Glomerular visceral epithelial cell (primary cell): ENCODE results near the gene HPCA.

Experiments
- DNase-seq: peaks from one replicate; pipeline ENCODE4 v3.0.0-alpha.2; 2016; ENCODE audit errors: extremely low spot score

Gene HPCA

DNA sequence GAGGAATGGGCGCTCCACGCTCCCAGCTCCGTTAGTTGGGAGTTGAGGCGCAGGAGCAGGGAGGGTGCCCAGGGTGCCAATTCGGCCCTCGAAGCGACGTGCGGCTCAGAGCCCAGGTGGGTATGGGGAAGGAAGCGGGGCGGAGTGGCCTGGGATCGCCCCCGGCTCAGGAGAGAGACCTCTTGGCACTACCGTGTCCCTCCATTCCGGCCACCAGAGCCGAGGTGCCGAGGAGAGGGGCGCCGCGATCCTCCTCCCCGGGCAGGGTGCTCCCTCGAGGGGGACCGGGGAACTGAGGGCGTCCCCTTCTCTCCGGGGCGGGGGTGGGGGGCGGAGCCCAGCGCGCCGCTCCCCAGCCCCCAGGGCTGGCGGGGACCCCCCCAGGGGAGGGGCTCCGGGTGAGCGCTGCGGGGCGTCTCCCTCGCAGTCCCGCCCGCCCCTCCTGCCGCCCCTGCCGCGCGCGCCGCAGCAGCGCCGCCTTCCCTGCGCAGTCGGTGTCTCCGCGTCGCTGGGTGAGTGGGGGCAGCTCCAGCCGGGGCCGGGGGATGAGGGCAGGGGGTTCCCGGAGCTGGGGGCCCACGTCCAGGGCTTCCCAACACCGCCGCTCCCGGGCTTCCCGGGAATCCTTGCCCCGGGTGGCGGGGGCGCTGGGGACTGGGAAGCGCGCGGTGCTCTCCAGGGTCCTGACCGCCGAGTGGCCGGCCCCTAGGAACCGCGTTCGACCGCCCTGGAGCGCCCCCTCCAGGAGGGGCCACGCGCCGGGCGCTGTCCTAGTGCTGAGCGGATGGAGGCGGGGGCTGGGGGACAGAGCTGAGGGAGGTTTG, at the start of gene HPCA:
TSS of gene HPCA (plus strand) at position 488 of the 824 bp plus-strand sequence. CDS start 2,408 bp downstream, outside the sequence.
- peak; percentile 65 for DNase-seq

DNA sequence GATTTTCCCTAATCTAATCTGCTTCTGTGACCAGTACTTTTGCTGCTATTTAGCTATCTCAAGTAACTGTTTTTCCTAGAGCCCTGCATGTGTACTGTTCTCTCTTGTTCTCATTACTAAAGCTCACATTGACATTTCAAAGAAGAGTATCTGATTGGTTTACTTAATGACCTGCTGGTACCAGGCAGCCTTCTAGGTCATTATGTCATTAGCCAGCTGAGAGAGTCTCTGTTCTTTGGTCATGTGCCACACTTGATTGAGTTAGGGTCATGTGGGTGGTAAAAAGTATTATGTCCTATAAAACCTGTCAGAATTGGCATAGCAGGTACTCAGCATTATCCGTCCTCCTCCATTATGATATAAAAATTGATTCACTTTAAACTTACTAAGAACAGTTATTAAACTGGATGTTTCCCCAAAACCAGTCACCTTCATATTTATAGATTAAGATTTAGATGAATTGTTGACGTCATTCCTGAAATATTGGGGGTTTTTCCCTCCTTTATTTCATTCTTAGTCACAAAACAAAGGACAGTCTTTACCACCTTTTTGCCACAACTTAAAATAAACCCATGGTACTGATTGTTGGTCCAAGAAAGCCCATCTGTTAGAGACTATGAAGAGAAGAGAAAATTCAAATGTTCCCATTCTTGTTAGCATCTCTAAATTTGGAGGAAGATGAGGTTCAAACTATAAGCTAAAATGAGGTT, 37.8 kb upstream of the HPCA start:
- no peak for DNase-seq

GRCh38 chr1:32855861-32856617, 30.3 kb upstream of the HPCA start:
- no peak for DNase-seq

- no peak for DNase-seq
Observed at GRCh38 chr1:32858136-32858535, 28.2 kb upstream of the HPCA start.

GRCh38 chr1:32858791-32859190, 27.5 kb upstream of the HPCA start:
- no peak for DNase-seq

- DNase-seq, result no peak
Observed at GRCh38 chr1:32859915-32860314, 26.4 kb upstream of the HPCA start.

GRCh38 chr1:32860566-32860965, 25.7 kb upstream of the HPCA start:
- DNase-seq, result no peak

DNA sequence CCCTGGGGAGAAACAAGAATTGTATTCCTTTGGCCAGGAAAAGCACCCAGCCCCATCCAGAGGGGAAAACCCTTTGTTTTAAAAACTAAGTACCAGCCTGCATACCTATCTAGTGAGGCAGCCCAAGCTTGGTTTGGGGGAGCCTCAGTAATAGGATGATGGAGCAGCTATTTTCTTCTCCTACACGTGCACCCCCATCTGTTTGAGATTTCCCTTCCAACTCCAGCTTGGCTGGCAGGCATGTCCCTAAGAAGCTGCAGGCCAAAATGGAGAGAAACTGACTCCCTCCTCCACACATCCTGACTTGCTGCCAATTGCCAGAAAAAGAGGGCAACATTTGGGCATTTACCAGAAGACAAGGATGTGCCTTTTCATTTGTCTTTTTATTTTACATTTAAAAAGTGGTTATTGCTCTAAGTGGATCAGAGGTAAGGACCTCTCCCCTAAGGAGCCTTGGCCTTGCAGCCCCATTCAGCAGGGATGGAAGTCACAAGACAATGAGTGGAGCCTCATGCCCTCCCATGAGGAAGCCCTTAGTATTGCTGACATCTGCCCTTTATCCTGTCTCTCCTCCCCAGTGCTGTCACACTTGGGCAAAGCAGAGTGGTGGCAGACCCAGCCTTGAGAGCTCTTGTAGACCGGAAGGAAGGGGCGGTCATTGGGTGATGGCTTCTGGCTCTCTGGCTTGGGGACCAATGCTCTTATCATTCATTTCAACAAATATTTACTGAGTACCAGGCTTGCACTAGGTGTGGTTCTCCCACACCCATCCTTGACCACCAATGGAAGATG, 24.2 kb upstream of the HPCA start:
- peak; percentile 24 for DNase-seq

DNA sequence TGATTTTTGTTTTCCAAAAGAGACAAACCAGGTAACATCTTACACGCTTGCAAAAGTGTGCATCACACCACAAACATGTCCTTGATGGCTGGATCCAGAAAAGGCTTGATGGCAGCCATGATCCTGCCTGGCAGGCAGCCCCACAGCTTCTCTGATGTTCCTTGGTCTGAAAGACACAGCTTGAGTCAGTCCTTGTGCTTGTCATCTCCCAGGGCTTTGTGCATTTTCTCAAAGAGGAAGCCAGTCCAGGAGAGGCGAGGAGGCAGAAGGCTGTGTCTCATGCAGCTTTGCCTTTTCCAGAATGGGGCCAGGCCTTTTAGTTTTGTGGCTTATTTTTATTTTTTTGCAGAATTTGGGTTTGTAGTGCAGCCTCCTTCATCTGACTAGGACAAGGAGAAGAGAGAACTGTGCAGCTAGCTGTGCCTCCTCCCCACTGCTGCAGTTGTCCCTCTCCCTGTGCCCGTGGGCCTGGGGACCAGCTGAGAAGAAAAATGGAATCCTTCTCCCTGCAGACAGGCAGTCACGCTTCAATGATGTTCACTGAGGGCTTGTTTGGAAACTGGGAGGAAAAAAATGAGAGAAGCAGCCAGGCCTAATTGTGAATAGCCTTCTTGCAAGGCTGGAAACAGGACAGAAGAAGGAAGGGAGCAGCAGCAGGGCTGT, 22.9 kb upstream of the HPCA start:
- no peak for DNase-seq

GRCh38 chr1:32863881-32864245, 22.4 kb upstream of the HPCA start:
- no peak for DNase-seq

DNA sequence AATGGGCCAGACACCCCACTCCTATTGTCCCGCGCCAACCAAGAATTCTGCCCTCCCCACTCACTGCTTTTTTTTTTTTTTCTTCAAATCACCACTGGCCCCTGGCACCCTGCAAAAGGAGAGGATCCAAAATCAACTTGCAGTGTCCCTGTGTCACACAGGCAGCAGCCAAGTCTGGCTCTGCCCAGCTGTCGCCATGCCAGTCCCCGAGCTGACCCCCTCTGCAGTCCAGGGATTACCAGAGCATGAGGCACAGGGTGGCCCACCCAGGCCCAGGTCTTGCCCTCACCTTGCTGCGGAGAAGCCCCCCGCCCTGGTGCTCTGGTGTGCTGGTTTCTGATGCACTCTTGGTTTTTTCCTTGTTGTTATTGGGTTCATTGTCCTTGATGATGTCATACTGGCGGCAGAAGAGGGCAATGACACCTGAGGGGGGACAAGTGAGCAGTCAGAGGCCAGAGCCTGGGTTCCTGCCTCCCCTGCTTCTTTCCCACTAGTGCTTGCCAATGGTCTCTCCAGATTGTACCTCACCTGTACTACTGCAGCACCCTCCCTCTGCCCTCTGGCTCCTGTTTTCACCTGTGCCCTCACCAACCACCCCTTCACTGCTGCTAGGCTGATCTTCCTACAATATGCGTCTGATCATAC, 21.8 kb upstream of the HPCA start:
- DNase-seq, result no peak

GRCh38 chr1:32865639-32866405, 20.5 kb upstream of the HPCA start:
- no peak for DNase-seq

DNA sequence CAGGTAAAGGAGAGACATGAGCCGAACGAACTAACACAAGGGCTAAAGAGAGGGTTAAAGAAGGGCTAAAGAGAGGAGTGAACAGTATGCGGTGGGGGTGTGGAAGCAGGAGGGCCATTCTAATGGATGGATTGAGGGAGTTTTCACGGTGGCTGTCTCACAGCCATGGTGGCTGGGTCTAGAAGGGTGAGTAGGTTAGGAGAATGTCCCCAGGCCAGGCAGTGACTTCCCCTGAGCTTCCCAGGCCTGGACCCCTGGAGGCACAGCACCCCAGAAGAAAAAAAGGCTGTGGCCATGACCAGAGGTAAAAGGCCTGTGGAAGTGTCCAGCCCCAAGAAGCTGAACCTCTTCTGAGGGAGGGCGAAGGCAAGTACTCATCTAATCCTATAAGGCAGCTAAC, 19.1 kb upstream of the HPCA start:
- DNase-seq, result no peak

DNA sequence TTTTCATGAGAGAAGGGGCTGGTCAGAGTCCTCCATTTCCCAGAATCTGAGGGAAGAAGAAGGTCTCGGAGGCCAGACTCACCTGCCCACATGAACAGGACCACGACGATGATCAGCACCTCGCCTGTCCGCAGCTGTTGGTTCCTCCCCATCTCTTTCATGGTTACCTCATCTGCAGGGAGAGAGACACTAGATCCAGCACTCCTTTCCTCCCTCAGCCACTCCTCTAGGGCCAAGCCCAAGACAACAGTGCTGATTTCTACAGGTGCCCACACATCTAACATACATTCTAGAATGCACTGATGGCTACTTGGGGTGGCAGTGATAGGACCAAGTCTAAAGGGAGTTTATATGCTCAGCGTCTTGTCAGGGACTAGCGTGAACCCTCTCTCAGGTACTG, 18.6 kb upstream of the HPCA start:
- DNase-seq, result no peak

DNA sequence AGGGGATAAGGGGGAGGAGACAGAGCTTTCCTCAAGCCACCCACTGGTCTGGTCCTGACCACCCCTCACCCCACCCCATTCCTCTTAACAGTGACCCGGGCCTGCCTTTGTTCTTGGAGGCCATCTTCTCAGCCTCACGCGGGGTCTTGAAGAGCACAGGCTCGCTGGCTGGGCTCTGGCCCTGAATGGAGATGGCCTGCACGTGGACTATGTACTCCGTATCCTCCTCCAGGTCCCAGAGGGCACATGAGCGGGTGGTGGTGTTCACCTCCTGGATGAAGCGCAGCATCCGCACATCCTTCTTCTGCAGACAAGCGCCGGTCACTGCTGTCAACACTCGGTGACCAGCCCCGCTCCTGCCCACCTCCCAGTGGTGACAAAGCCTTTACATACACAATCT, 18.2 kb upstream of the HPCA start:
- no peak for DNase-seq

DNA sequence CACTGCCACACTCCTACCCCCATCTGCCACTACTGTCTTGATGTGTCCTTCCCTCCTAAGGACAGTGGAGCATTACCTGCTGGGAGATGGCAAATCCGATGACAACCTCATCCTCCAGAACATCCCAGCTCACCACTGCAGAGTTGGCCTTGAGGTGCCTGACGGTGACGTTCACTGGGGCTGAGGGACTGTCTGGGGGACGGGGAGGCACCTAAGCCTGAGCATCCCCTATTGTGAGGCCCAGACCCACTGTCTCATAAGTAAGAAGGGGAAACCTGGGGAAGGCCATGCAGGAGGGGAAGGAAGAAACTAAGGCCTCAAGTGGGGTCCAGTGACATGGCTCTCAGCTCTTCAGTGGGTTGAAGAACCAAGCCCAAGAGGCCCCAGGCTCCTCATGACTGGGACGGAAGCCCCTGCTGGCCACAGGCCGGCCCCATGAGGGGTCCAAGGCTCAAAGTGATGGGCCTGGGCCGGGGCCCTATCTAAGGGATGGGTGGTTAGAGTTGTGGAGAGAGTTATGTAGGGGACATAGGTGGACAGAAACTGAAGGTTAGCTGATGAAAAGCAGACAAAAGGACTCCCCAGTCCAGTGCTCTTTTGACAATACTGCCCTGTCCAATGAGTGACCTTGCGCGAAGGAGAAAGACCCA, 17.4 kb upstream of the HPCA start:
- no peak for DNase-seq

- DNase-seq, result no peak
Observed at GRCh38 chr1:32869923-32870614, 16.2 kb upstream of the HPCA start.

- DNase-seq, result no peak
Observed at GRCh38 chr1:32870615-32871363, 15.5 kb upstream of the HPCA start, which contains the start of gene FNDC5. TSS of gene FNDC5 (minus strand) at chr1:32870912.
